Naive B cell (primary cell): ENCODE results near the gene NUP98. TPM values are rescaled to one million over a fixed set of nuclear protein-coding genes. Genes with fewer than 3 reads are reported as not detected.
"Not testable (repeated sequence)": the region's sequence is repeated elsewhere in the genome, so short reads cannot be mapped to it uniquely, and the experiment has no call there.

Experiments used
- ATAC-seq, 2 donors: fragments of 150-1000 bp; cut with Tn5 transposase; 2 replicates each; pipeline ENCODE4 v1.10.0; 2021; ENCODE audit warnings: low read depth in 2 of 2, mild to moderate bottlenecking in 2 of 2, moderate library complexity in 2 of 2
- DNase-seq: peaks from one replicate; pipeline ENCODE4 v3.0.0; 2022
- H3K27ac Mint-ChIP-seq, 6 donors: one replicate each; pipeline ENCODE4 v1.8.0; 2020 to 2022; ENCODE audit warnings: mild to moderate bottlenecking in 6 of 6, mixed read lengths in 6 of 6, moderate library complexity in 5 of 6, inconsistent platforms in 2 of 6
- H3K27me3 Mint-ChIP-seq, 3 donors: one replicate each; pipeline ENCODE4 v1.8.0; 2021 to 2022; ENCODE audit warnings: mixed read lengths in 3 of 3, mild to moderate bottlenecking in 1 of 3
- H3K36me3 Mint-ChIP-seq, 2 donors: one replicate each; pipeline ENCODE4 v1.8.0; 2020 to 2022; ENCODE audit warnings: mixed read lengths in 2 of 2, inconsistent platforms in 1 of 2, mild to moderate bottlenecking in 1 of 2
- H3K4me1 Mint-ChIP-seq, 3 donors: one replicate each; pipeline ENCODE4 v1.8.0; 2020 to 2022; ENCODE audit warnings: mixed read lengths in 3 of 3, inconsistent platforms in 1 of 3, mild to moderate bottlenecking in 1 of 3, moderate library complexity in 1 of 3
- H3K4me3 Mint-ChIP-seq, 8 donors: one replicate each; pipeline ENCODE4 v1.8.0; 2020 to 2022; ENCODE audit warnings: mild to moderate bottlenecking in 8 of 8, mixed read lengths in 8 of 8, moderate library complexity in 8 of 8, inconsistent platforms in 2 of 8
- H3K9me3 Mint-ChIP-seq, 7 donors: one replicate each; pipeline ENCODE4 v1.8.0; 2020 to 2022; ENCODE audit warnings: mixed read lengths in 7 of 7, mild to moderate bottlenecking in 5 of 7, inconsistent platforms in 2 of 7, moderate library complexity in 1 of 7
- polyA plus RNA-seq, 6 donors: library from polyadenylated mRNA; unstranded; fragments of 300-500 nt; fragmentation: Illumina TruSeq; gene quantifications; one replicate each; pipeline ENCODE4 v1.2.3, GENCODE V29; 2021; ENCODE audit warnings: low read depth in 6 of 6

NUP98 gene
- polyA plus RNA-seq, 6 donors from 2014 or later, result 29.4 to 57.0 (median 38.7) TPM

- Mint-ChIP-seq H3K4me1 (peaks cover 6 to 12% (median 10%) of the 10 kb centered on the region in 3 donors), H3K4me3 (peak within 1 kb of the TSS in 3 of 8 donors; percentile 15 to 30 (median 25)), H3K36me3 (peaks cover 0 to 18% of the 10 kb centered on the region in 2 donors), H3K27me3 (peaks cover 48 to 75% (median 49%) of the 10 kb centered on the region in 3 donors), H3K27ac (peak within 1 kb of the TSS in 1 of 6 donors; percentile 41), H3K9me3 (peaks cover 0 to 11% (median 2%) of the 10 kb centered on the region in 7 donors)
- DNase-seq (no peak), ATAC-seq (no peak)
Measured at GRCh38 chr11:3644817-3645235, 152.5 kb downstream of the NUP98 start, which contains the start of gene ART1. TSS of gene ART1 (plus strand) at chr11:3645128. CDS start at chr11:3659214, 14,086 bp downstream.

- not testable (repeated sequence) for ATAC-seq, DNase-seq, H3K27ac Mint-ChIP-seq
- Mint-ChIP-seq H3K4me1 (peaks cover 6 to 12% (median 10%) of the 10 kb centered on the region in 3 donors), H3K27me3 (peaks cover 38 to 68% (median 61%) of the 10 kb centered on the region in 3 donors), H3K36me3 (peaks cover 0 to 18% of the 10 kb centered on the region in 2 donors), H3K4me3 (peak overlapping the region in 5 of 8 donors; percentile 55 to 85 (median 75)), H3K9me3 (peaks cover 0 to 11% (median 2%) of the 10 kb centered on the region in 7 donors)
Measured at GRCh38 chr11:3643102-3643546, 154.2 kb downstream of the NUP98 start.

- ATAC-seq (peak; percentile 90 to 92), DNase-seq (peak; percentile 32)
- Mint-ChIP-seq H3K27me3 (peaks cover 32 to 63% (median 61%) of the 10 kb centered on the region in 3 donors), H3K36me3 (peaks cover 0 to 18% of the 10 kb centered on the region in 2 donors), H3K4me3 (peak overlapping the region; percentile 57 to 88 (median 75)), H3K27ac (peak overlapping the region in 3 of 6 donors; percentile 21 to 64 (median 52)), H3K4me1 (peaks cover 6 to 12% (median 10%) of the 10 kb centered on the region in 3 donors), H3K9me3 (peaks cover 0 to 11% (median 2%) of the 10 kb centered on the region in 7 donors)
Measured at GRCh38 chr11:3642071-3642951, 155.0 kb downstream of the NUP98 start.

GRCh38 chr11:3641701-3642070 is 155.7 kb downstream of the NUP98 start, which contains the start of gene ART5:
TSS of gene ART5 (minus strand) at chr11:3641992. CDS start at chr11:3641862, 130 bp downstream.
- H3K27me3 Mint-ChIP-seq, result peaks cover 30 to 64% (median 61%) of the 10 kb centered on the region in 3 donors

GRCh38 chr11:3641191-3641590 is 156.2 kb downstream of the NUP98 start:
- H3K36me3 Mint-ChIP-seq, result peaks cover 0 to 18% of the 10 kb centered on the region in 2 donors
- H3K9me3 Mint-ChIP-seq, result peaks cover 0 to 11% (median 2%) of the 10 kb centered on the region in 7 donors
- H3K4me1 Mint-ChIP-seq, result peaks cover 6 to 12% (median 10%) of the 10 kb centered on the region in 3 donors
- ATAC-seq (no peak), DNase-seq (no peak)
- H3K27me3 Mint-ChIP-seq, result peaks cover 25 to 69% (median 61%) of the 10 kb centered on the region in 3 donors
- peak overlapping the region in 7 of 8 donors; percentile 56 to 89 (median 75) for H3K4me3 Mint-ChIP-seq
- peak overlapping the region in 3 of 6 donors; percentile 47 to 89 (median 65) for H3K27ac Mint-ChIP-seq

More at GRCh38 chr11:3641701-3642070, 155.7 kb downstream of the NUP98 start, which contains the start of gene ART5:
- H3K4me3 Mint-ChIP-seq, result peak within 1 kb of the TSS; percentile 57 to 89 (median 80)
- H3K27ac Mint-ChIP-seq, result peak within 1 kb of the TSS in 4 of 6 donors; percentile 21 to 89 (median 64)
- peaks cover 6 to 12% (median 10%) of the 10 kb centered on the region in 3 donors for H3K4me1 Mint-ChIP-seq
- H3K9me3 Mint-ChIP-seq, result peaks cover 0 to 11% (median 2%) of the 10 kb centered on the region in 7 donors
- H3K36me3 Mint-ChIP-seq, result peaks cover 0 to 18% of the 10 kb centered on the region in 2 donors
- DNase-seq, result no peak
- no peak for ATAC-seq

GRCh38 chr11:3639841-3640240 is 157.5 kb downstream of the NUP98 start:
- DNase-seq (no peak), ATAC-seq (no peak)
- Mint-ChIP-seq H3K4me3 (no peak overlapping the region), H3K27ac (no peak overlapping the region), H3K9me3 (peaks cover 0 to 7% (median 2%) of the 10 kb centered on the region in 7 donors), H3K4me1 (peaks cover 6 to 12% (median 10%) of the 10 kb centered on the region in 3 donors), H3K27me3 (peaks cover 16 to 68% (median 47%) of the 10 kb centered on the region in 3 donors), H3K36me3 (peaks cover 0 to 15% of the 10 kb centered on the region in 2 donors)

GRCh38 chr11:3638513-3638912 is 158.8 kb downstream of the NUP98 start:
- DNase-seq (no peak), ATAC-seq (no peak)
- H3K27ac Mint-ChIP-seq, result peak overlapping the region in 1 of 6 donors; percentile 34
- H3K27me3 Mint-ChIP-seq, result peaks cover 9 to 62% (median 40%) of the 10 kb centered on the region in 3 donors
- peaks cover 0 to 7% of the 10 kb centered on the region in 2 donors for H3K36me3 Mint-ChIP-seq
- H3K4me1 Mint-ChIP-seq, result peaks cover 6 to 12% (median 10%) of the 10 kb centered on the region in 3 donors
- H3K4me3 Mint-ChIP-seq, result no peak overlapping the region
- H3K9me3 Mint-ChIP-seq, result peaks cover 0 to under 1% (median 0%) of the 10 kb centered on the region in 7 donors

- DNase-seq, result no peak
- ATAC-seq, result no peak
- Mint-ChIP-seq H3K4me3 (no peak overlapping the region), H3K36me3 (peaks cover 0 to 7% of the 10 kb centered on the region in 2 donors), H3K27me3 (peaks cover 4 to 53% (median 28%) of the 10 kb centered on the region in 3 donors), H3K4me1 (peaks cover 0 to 5% (median 4%) of the 10 kb centered on the region in 3 donors), H3K9me3 (peaks cover 0 to 2% (median 0%) of the 10 kb centered on the region in 7 donors), H3K27ac (peak overlapping the region in 1 of 6 donors; percentile 20)
Measured at GRCh38 chr11:3637201-3637600, 160.2 kb downstream of the NUP98 start.

GRCh38 chr11:3635641-3636375 is 161.5 kb downstream of the NUP98 start:
- Mint-ChIP-seq H3K27ac (no peak overlapping the region), H3K27me3 (peaks cover 4 to 44% (median 21%) of the 10 kb centered on the region in 3 donors), H3K36me3 (no peaks in the 10 kb centered on the region), H3K4me1 (no peaks in the 10 kb centered on the region), H3K4me3 (no peak overlapping the region), H3K9me3 (peaks cover 0 to 2% (median 0%) of the 10 kb centered on the region in 7 donors)
- DNase-seq, result no peak
- ATAC-seq, result no peak

- Mint-ChIP-seq H3K36me3 (peaks cover 0 to 7% of the 10 kb centered on the region in 2 donors), H3K4me1 (no peaks in the 10 kb centered on the region), H3K27me3 (peaks cover 0 to 35% (median 11%) of the 10 kb centered on the region in 3 donors), H3K4me3 (no peak overlapping the region), H3K27ac (no peak overlapping the region), H3K9me3 (peaks cover 0 to 2% (median 0%) of the 10 kb centered on the region in 7 donors)
- DNase-seq (no peak), ATAC-seq (no peak)
Measured at GRCh38 chr11:3632070-3632660, 165.2 kb downstream of the NUP98 start.

- Mint-ChIP-seq H3K4me1 (peaks cover 4 to 7% (median 5%) of the 10 kb centered on the region in 3 donors), H3K27ac (no peak overlapping the region), H3K4me3 (no peak overlapping the region), H3K9me3 (peaks cover 0 to 2% (median 0%) of the 10 kb centered on the region in 7 donors), H3K27me3 (peaks cover 0 to 28% (median 15%) of the 10 kb centered on the region in 3 donors), H3K36me3 (peaks cover 0 to 7% of the 10 kb centered on the region in 2 donors)
- no peak for ATAC-seq
- DNase-seq, result no peak
Measured at GRCh38 chr11:3631331-3631730, 166.0 kb downstream of the NUP98 start.

- Mint-ChIP-seq H3K4me1 (peaks cover 4 to 10% (median 5%) of the 10 kb centered on the region in 3 donors), H3K36me3 (peaks cover 0 to 7% of the 10 kb centered on the region in 2 donors), H3K4me3 (no peak overlapping the region), H3K27me3 (peaks cover 0 to 8% (median 8%) of the 10 kb centered on the region in 3 donors), H3K27ac (peak overlapping the region in 1 of 6 donors; percentile 14), H3K9me3 (no peaks in the 10 kb centered on the region)
- ATAC-seq, result no peak
- no peak for DNase-seq
Measured at GRCh38 chr11:3627291-3627690, 170.1 kb downstream of the NUP98 start.
